ENCODE data around the gene OTUD1. TPM values are rescaled to one million over a fixed set of nuclear protein-coding genes. Genes with fewer than 3 reads are reported as not detected.

OTUD1 gene
- total and polyA plus RNA-seq, 12 donors = 4.8 to 31.1 (median 15.1) TPM

DNA sequence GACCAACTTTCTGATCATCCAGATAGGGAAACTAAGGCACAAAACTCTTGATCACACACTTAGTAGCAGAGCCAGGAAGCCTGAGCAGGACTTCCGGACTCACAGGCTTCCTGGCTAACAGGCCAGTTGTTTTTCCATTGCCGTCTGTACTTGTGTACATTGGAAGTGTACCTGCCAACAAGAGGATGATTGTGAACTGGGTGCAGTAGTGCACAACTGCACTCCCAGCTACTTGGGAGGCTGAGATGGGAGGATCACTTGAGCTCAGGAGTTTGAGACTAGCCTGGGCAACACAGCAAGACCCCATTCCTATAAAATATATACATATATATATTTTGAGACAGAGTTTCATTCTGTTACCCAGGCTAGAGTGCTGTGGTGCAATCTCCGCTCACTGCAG is 35.2 kb upstream of the OTUD1 start:
- Histone ChIP-seq H3K4me1 (replicated peaks in 1 of 2) (peaks cover 0 to 13% of the 10 kb centered on the region in 2 donors), H3K27me3 (no peaks in the 10 kb centered on the region), H3K36me3 (replicated peaks in 1 of 2) (no peaks in the 10 kb centered on the region), H3K4me3 (no peak overlapping the region), H3K27ac (no peak overlapping the region), H3K9me3 (replicated peaks in 1 of 3) (no peaks in the 10 kb centered on the region)
- intact Hi-C loops (cut with DNase I) = no loop called here
- no peak for TF ChIP-seq CTCF (IDR thresholded peaks at IDR 0.05)
- TF ChIP-seq POLR2A (IDR thresholded peaks at IDR 0.05) = no peak
- no peak for DNase-seq
- 56 to 78% (median 70%) methylated on average over 2 to 3 of the region's 3 CpGs for WGBS, 4 donors

GRCh38 chr10:23404461-23404980 is 34.4 kb upstream of the OTUD1 start:
- H3K4me3 ChIP-seq = no peak overlapping the region
- WGBS, 4 donors = 88 to 93% (median 90%) methylated on average over 5 of the region's 5 CpGs
- intact Hi-C loops (cut with DNase I) = no loop called here
- no peaks in the 10 kb centered on the region for H3K36me3 ChIP-seq (replicated peaks in 1 of 2)
- no peaks in the 10 kb centered on the region for H3K9me3 ChIP-seq (replicated peaks in 1 of 3)
- H3K27me3 ChIP-seq = no peaks in the 10 kb centered on the region
- DNase-seq = no peak
- no peak overlapping the region for H3K27ac ChIP-seq
- no peak for TF ChIP-seq CTCF (IDR thresholded peaks at IDR 0.05)
- no peak for TF ChIP-seq POLR2A (IDR thresholded peaks at IDR 0.05)
- H3K4me1 ChIP-seq (replicated peaks in 1 of 2) = peaks cover 0 to 10% of the 10 kb centered on the region in 2 donors

- WGBS, 4 donors = 34 to 51% (median 35%) methylated on average over 3 of the region's 3 CpGs
- DNase-seq = peak in 6 of 7 donors; percentile 47 to 72 (median 56)
Observed at GRCh38 chr10:23405540-23405939, 33.3 kb upstream of the OTUD1 start.

GRCh38 chr10:23406409-23406808 is 32.5 kb upstream of the OTUD1 start:
- peaks cover 0 to 8% of the 10 kb centered on the region in 2 donors for H3K4me1 ChIP-seq (replicated peaks in 1 of 2)
- 75 to 87% (median 81%) methylated on average over 5 of the region's 5 CpGs for WGBS, 4 donors
- H3K9me3 ChIP-seq (replicated peaks in 1 of 3) = no peaks in the 10 kb centered on the region
- H3K27me3 ChIP-seq = no peaks in the 10 kb centered on the region
- H3K4me3 ChIP-seq = no peak overlapping the region
- intact Hi-C loops (cut with DNase I) = no loop called here
- DNase-seq = no peak
- no peaks in the 10 kb centered on the region for H3K36me3 ChIP-seq (replicated peaks in 1 of 2)
- no peak for TF ChIP-seq CTCF (IDR thresholded peaks at IDR 0.05)
- H3K27ac ChIP-seq = no peak overlapping the region

More at GRCh38 chr10:23405540-23405939, 33.3 kb upstream of the OTUD1 start:
- Histone ChIP-seq H3K27me3 (no peaks in the 10 kb centered on the region), H3K9me3 (replicated peaks in 1 of 3) (no peaks in the 10 kb centered on the region), H3K36me3 (replicated peaks in 1 of 2) (no peaks in the 10 kb centered on the region), H3K4me1 (replicated peaks in 1 of 2) (peaks cover 0 to 8% of the 10 kb centered on the region in 2 donors), H3K27ac (peak overlapping the region in 1 of 5 donors; percentile 34), H3K4me3 (no peak overlapping the region)
- peak in 1 of 2 donors; percentile 33 for TF ChIP-seq POLR2A (IDR thresholded peaks at IDR 0.05)
- no peak for TF ChIP-seq CTCF (IDR thresholded peaks at IDR 0.05)
- intact Hi-C loops (cut with DNase I) = no loop called here
